ENCODE results near the gene SERPINA3. TPM values are rescaled to one million over a fixed set of nuclear protein-coding genes. Genes with fewer than 3 reads are reported as not detected.

Gene SERPINA3
- total RNA-seq, 1 experiment from 2014 or later, result 0.17 TPM

GRCh38 chr14:94570440-94570839, 41.8 kb upstream of the SERPINA3 start:
- Histone ChIP-seq H3K4me1 (ENCODE audit: insufficient read depth, low read length, poor library complexity, severe bottlenecking) (no peaks in the 10 kb centered on the region), H3K36me3 (ENCODE audit: insufficient read depth, low read length, poor library complexity, severe bottlenecking) (no peaks in the 10 kb centered on the region), H3K9me3 (ENCODE audit: low read depth, low read length, poor library complexity, severe bottlenecking) (no peaks in the 10 kb centered on the region), H3K27ac (ENCODE audit: low read depth, low read length, poor library complexity, severe bottlenecking) (no peak overlapping the region), H3K27me3 (replicated peaks; ENCODE audit: insufficient read depth, low read depth, low read length, poor library complexity) (no peaks in the 10 kb centered on the region), H3K4me3 (ENCODE audit: low read depth, low read length, poor library complexity, severe bottlenecking) (no peak overlapping the region)
- intact Hi-C loops (cut with micrococcal nuclease; ENCODE audit: unreplicated experiment), result no loop called here
- no peak for DNase-seq (ENCODE audit: low spot score)
- CTCF ChIA-PET, result no interaction called here
- BruUV-seq (replicated peaks), result no TSS peak
- POLR2A ChIA-PET (ENCODE audit: low non-redundant PET), result no interaction called here
- TF ChIP-seq CTCF (conservative IDR thresholded peaks at IDR 0.05; ENCODE audit: low read depth, low read length), result no peak
- TF ChIP-seq EZH2 (IDR thresholded peaks at IDR 0.05; ENCODE audit: borderline replicate concordance, low read depth, low read length, poor library complexity, severe bottlenecking), result no peak

GRCh38 chr14:94571395-94571794, 40.8 kb upstream of the SERPINA3 start:
- H3K27ac ChIP-seq (ENCODE audit: low read depth, low read length, poor library complexity, severe bottlenecking), result no peak overlapping the region
- no peaks in the 10 kb centered on the region for H3K4me1 ChIP-seq (ENCODE audit: insufficient read depth, low read length, poor library complexity, severe bottlenecking)
- CTCF ChIA-PET, result no interaction called here
- H3K9me3 ChIP-seq (ENCODE audit: low read depth, low read length, poor library complexity, severe bottlenecking), result no peaks in the 10 kb centered on the region
- no peaks in the 10 kb centered on the region for H3K27me3 ChIP-seq (replicated peaks; ENCODE audit: insufficient read depth, low read depth, low read length, poor library complexity)
- BruUV-seq (replicated peaks), result no TSS peak
- intact Hi-C loops (cut with micrococcal nuclease; ENCODE audit: unreplicated experiment), result no loop called here
- no peak for DNase-seq (ENCODE audit: low spot score)
- H3K4me3 ChIP-seq (ENCODE audit: low read depth, low read length, poor library complexity, severe bottlenecking), result no peak overlapping the region
- TF ChIP-seq CTCF (conservative IDR thresholded peaks at IDR 0.05; ENCODE audit: low read depth, low read length) (no peak), EZH2 (IDR thresholded peaks at IDR 0.05; ENCODE audit: borderline replicate concordance, low read depth, low read length, poor library complexity, severe bottlenecking) (no peak)
- H3K36me3 ChIP-seq (ENCODE audit: insufficient read depth, low read length, poor library complexity, severe bottlenecking), result no peaks in the 10 kb centered on the region
- POLR2A ChIA-PET (ENCODE audit: low non-redundant PET), result no interaction called here

- Histone ChIP-seq H3K36me3 (ENCODE audit: insufficient read depth, low read length, poor library complexity, severe bottlenecking) (no peaks in the 10 kb centered on the region), H3K9me3 (ENCODE audit: low read depth, low read length, poor library complexity, severe bottlenecking) (no peaks in the 10 kb centered on the region), H3K27me3 (replicated peaks; ENCODE audit: insufficient read depth, low read depth, low read length, poor library complexity) (no peaks in the 10 kb centered on the region), H3K27ac (ENCODE audit: low read depth, low read length, poor library complexity, severe bottlenecking) (no peak overlapping the region), H3K4me1 (ENCODE audit: insufficient read depth, low read length, poor library complexity, severe bottlenecking) (no peaks in the 10 kb centered on the region), H3K4me3 (ENCODE audit: low read depth, low read length, poor library complexity, severe bottlenecking) (no peak overlapping the region)
- no peak for DNase-seq (ENCODE audit: low spot score)
- ChIA-PET CTCF (no interaction called here), POLR2A (ENCODE audit: low non-redundant PET) (no interaction called here)
- BruUV-seq (replicated peaks), result no TSS peak
- intact Hi-C loops (cut with micrococcal nuclease; ENCODE audit: unreplicated experiment), result no loop called here
- TF ChIP-seq EZH2 (IDR thresholded peaks at IDR 0.05; ENCODE audit: borderline replicate concordance, low read depth, low read length, poor library complexity, severe bottlenecking) (no peak), CTCF (conservative IDR thresholded peaks at IDR 0.05; ENCODE audit: low read depth, low read length) (no peak)
These were observed 40.2 kb upstream of the SERPINA3 start for GRCh38 chr14:94571950-94572349.
